Activated CD8-positive, alpha-beta memory T cell treated with anti-CD3 and anti-CD28 coated beads for 24 hours (primary cell): ENCODE results near the gene LSM12.
"Not testable (repeated sequence)": the region's sequence is repeated elsewhere in the genome, so short reads cannot be mapped to it uniquely, and the experiment has no call there.

ENCODE experiments used
- DNase-seq: peaks from one replicate; pipeline ENCODE4 v3.0.0-alpha.2; 2020

Gene LSM12

GRCh38 chr17:44074911-44075285, 8.4 kb upstream of the LSM12 start:
- no peak for DNase-seq

- DNase-seq, result no peak
Observed at GRCh38 chr17:44074231-44074910, 7.9 kb upstream of the LSM12 start.

- no peak for DNase-seq
Observed at GRCh38 chr17:44071772-44072171, 5.3 kb upstream of the LSM12 start.

GRCh38 chr17:44071198-44071520, 4.7 kb upstream of the LSM12 start:
- no peak for DNase-seq

GRCh38 chr17:44070455-44071197, 4.2 kb upstream of the LSM12 start, which contains the start of gene G6PC3:
Gene G6PC3, plus strand, starts transcription at chr17:44070735. Its CDS starts 231 bp downstream, at chr17:44070966.
- peak; percentile 93 for DNase-seq

GRCh38 chr17:44069974-44070454, 3.5 kb upstream of the LSM12 start:
- DNase-seq, result peak; percentile 65

GRCh38 chr17:44067545-44067940, 1.1 kb upstream of the LSM12 start:
- no peak for DNase-seq

- peak; percentile 68 for DNase-seq
Observed at GRCh38 chr17:44065668-44066203, 735 bp downstream of the LSM12 start.

GRCh38 chr17:44063704-44064639, 2.5 kb downstream of the LSM12 start:
- DNase-seq, result no peak

- no peak for DNase-seq
Observed at GRCh38 chr17:44062871-44063270, 3.6 kb downstream of the LSM12 start.

- no peak for DNase-seq
Observed at GRCh38 chr17:44061446-44061845, 5.0 kb downstream of the LSM12 start.

- DNase-seq, result no peak
Observed at GRCh38 chr17:44059101-44059892, 7.2 kb downstream of the LSM12 start.

- DNase-seq, result no peak
Observed at GRCh38 chr17:44053125-44053872, 13.2 kb downstream of the LSM12 start.

- DNase-seq, result no peak
Observed at GRCh38 chr17:44049294-44050060, 17.0 kb downstream of the LSM12 start.

- DNase-seq, result not testable (repeated sequence)
Observed at GRCh38 chr17:44046893-44047292, 19.6 kb downstream of the LSM12 start.

GRCh38 chr17:44045486-44045885, 21.0 kb downstream of the LSM12 start:
- no peak for DNase-seq

GRCh38 chr17:44044071-44044470, 22.4 kb downstream of the LSM12 start:
- DNase-seq, result no peak

GRCh38 chr17:44043272-44043696, 23.2 kb downstream of the LSM12 start:
- DNase-seq, result no peak

GRCh38 chr17:44039829-44040635, 26.4 kb downstream of the LSM12 start:
- no peak for DNase-seq

- DNase-seq, result no peak
Observed at GRCh38 chr17:44038604-44039011, 27.9 kb downstream of the LSM12 start.
